ENCODE results near the gene FDXACB1.
"Not testable (repeated sequence)": the region's sequence is repeated elsewhere in the genome, so short reads cannot be mapped to it uniquely, and the experiment has no call there.

FDXACB1 gene

DNA sequence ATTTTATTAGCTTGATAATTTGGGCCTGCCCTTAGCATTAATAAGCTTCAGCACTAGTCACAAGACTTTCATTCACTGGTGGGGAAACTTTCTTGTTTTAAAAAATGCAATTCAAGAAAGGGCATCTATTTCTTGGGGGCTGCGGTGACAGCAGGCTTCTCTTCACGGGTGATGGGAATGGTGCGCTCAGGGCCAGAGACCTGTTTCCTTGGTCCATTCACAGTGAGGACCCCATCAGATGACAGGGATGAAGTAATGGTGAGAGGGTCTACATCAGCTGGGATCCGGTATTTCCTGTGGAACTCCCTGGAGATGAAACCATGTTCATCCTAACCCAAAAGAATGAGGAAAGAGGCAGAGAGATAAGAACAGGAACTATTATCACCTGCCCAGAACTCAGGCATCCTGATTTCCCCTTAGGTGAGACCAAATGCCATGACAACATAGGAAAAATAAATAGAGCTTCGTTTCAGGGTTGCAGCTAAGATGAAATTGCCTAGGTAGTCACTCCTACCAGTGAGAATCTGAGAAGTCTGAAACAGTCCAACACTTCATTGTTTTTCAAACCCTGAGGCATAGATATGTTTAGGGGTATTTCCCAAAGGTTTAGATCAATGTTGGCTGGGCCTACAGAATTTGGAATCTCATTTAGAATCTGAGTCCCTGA is 29.8 kb upstream of the FDXACB1 start:
- DNase-seq, result no peak

DNA sequence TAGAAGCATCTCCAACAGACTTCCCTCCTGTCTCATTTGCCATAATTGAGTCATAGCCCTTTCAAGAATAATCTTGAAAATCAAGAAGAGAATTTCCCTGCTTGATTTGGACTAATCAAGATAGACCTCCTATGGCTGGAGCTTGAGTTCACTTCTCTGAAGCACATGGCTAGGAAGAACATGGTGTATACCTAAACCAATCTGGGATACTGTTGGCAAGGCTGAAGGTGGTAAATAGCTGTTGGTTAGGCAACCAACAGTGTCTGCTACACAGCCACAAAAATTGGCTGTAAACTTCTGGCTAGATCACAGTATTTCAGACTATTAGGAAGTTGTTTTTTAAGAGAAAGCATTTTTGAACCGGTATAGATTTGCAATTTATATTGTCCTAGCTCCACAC is 27.7 kb upstream of the FDXACB1 start:
- DNase-seq, result no peak

DNA sequence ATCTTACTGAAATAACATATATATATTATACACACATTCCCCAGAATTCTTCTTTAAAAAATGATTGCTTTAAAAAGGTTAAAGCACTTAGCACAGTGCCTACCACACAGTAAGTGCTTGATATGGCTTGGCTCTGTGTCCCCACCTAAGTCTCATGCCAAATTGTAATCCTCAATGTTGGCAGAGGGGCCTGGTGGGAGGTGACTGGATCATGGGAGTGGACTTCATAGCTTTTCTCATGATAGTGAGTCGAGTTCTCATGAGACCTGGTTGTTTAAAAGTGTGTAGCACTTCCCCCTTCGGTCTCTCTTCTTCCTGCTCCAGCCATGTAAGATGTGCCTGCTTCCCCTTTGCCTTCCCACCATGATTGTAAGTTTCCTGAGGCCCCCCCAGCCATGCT is 26.4 kb upstream of the FDXACB1 start:
- DNase-seq, result no peak

DNA sequence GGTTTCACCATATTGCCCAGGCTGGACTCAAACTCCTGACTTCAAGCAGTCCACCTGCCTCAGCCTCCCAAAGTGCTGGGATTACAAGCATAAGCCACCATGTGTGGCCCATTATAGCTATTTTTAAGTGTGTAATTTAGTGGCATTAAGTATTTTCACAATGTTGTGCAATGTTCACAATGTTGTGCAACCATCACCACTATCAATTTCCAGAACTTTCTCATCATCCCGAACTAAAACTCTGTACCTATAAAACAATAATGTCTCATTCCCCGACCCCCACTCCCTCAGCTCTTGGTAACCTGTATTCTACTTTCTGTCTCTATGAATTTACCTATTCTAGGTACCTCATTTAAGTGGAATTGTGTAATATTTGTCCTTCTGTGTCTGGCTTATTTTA is 7.9 kb upstream of the FDXACB1 start:
- DNase-seq, result no peak

GRCh38 chr11:111886032-111886431 is 7.1 kb upstream of the FDXACB1 start:
- DNase-seq, result no peak

DNA sequence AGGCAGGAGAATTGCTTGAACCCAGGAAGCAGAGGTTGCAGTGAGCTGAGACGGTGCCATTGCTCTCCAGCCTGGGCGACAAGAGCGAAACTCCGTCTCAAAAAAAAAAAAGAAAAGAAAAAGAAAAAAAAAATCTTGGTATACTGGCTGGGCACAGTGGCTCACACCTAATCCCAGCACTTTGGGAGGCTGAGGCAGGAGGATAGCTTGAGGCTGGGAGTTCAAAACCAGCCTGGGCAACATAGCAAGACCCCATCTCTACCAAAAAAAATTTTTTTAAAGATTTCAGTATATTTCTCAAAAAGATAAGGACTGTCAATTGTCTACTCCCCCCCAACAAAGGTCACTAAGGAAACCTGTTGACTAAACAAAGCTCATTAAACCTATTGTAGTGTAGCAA is 6.1 kb upstream of the FDXACB1 start:
- not testable (repeated sequence) for DNase-seq

DNA sequence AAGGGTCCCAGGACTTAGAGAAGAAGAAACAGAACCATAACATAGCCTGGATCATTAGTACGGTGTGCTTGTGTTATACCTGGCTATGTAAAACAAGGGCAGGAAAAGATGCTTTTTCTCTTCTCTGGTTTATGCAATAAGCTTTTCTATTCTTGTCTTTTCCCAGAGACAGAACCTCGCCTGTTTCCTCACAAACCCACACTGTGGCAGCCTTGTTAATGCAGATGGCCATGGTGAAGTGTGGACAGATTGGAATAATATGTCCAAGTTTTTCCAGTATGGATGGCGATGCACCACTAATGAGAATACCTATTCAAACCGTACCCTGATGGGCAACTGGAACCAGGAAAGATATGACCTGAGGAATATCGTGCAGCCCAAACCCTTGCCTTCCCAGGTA is 3.2 kb upstream of the FDXACB1 start:
- no peak for DNase-seq

GRCh38 chr11:111879637-111879960 is 634 bp upstream of the FDXACB1 start:
- no peak for DNase-seq

DNA sequence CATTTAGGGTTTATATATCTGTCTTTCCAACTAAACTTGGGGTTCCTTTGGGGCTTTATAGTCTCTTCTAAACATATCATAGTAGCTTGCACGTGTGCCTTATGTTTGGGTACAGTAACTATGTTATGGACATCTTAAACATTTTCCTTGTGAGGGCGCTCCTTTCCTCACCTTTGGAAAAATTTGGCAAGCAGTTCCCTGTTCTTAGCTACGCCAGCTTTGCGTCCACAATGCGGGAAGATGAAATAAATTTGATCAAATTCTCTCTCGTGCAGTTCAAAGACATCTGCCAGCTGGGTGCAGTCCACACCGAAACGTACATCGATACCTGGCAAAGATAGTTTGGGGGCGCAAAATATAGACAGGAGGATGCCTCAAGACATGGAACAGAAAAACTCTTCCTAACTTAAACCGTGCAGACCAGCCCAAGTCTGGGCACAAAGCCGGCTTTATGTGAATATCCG is 548 bp downstream of the FDXACB1 start:
- peak in 1 of 2 donors; percentile 25 for DNase-seq

GRCh38 chr11:111871693-111872161 is 7.2 kb downstream of the FDXACB1 start:
- DNase-seq, result no peak

DNA sequence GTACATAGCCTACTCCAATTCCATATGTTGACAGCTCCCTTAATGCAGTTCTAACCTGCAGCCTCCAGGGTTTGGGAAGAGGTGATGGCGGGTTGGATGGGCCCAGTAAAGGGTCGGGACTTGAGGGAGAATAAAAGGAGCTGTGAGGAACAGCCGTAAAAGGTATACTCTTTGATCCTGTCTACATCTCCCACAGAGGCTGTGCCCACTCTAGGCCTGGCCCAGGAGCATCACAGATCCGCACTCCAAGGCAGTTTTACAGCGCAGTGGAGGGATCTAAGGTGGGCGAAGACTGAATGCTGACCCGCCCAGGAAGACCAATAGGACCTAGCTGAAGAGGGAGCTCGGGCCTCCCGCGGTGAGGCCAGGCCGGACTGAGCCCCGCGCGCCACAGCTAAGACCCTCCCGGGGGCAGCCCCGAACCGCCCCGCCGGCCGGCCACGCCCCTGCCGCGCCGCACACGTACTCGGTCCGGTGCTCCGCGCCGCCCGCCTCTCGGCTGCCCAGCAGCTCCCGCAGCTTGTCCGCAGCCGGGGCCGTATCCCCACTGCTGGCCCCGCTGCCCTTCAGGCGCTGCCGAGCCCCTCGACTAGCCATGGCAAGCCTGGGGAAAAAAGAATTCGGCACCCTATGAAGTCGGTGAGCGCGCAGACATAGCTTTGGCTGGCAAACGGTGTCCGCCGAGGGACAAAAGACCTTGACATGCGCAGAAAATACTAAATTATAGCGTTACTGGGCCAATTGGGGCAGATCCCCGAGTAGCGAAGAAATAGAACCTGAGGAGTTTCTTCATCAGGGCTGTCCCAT is 7.9 kb downstream of the FDXACB1 start, which contains the start of gene ALG9:
TSS of gene ALG9 (minus strand) at position 696 of the 807 bp plus-strand sequence. CDS start at position 597, 99 bp downstream.
- DNase-seq, result peak; percentile 68 to 74

- DNase-seq, result no peak
Measured at GRCh38 chr11:111870522-111870885, 8.5 kb downstream of the FDXACB1 start.

DNA sequence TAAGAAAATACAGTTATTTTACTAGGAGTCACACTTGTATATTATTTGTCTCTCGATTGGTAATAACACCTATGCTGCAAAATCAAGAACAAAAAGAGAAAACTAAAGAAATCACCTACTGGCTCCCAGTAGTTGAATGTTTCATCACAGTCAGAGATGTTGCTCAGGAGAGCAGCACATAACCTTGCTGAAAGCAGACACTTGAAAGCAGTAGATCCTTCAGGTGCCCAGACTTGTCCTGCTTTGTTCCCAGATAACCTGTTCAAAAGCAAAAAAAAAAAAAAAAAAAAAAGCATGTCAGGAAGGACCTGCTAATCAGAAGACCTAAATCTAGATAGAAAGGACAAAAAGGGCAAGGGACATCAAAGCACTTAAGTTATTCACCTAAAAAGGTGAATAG is 8.9 kb downstream of the FDXACB1 start:
- no peak for DNase-seq

- DNase-seq, result no peak
Measured at GRCh38 chr11:111860257-111860656, 18.7 kb downstream of the FDXACB1 start.

- no peak for DNase-seq
Measured at GRCh38 chr11:111855506-111855905, 23.5 kb downstream of the FDXACB1 start.

DNA sequence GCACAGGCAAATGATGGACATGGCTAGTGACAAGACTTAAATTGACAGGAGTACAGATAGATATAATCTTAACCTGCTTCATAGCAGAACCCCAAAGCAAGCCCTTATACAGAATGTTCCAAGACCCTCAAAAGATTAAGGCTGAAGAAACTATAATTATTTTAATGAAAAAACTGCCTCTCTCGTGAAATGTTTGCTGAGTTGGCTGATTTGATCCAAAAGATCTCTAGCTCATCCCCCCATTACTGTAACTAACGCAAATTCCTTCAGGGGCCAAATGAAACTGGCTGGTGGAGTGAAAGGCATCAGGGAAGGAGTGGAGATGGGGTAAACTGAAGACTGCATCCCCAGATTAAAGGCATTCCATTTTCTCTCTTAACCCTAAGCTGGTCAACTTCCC is 26.9 kb downstream of the FDXACB1 start:
- no peak for DNase-seq

DNA sequence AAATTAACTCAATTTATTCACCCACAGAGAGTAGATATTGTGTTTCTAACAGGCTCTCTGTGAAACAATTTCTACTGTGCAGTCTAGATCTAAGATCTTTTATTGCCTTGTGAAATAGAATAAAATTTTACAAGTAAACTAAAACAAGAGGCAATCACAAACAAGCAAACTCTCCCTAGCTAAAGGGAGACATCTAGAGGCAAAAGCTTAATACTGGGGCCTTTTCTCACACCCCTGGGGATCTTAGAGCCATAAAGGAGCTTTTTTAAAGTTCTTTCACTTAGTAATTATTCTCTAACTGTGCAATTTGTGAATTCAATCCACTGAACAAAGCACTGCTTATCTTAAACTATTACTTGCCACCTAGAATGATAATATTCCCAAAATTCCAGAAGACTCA is 27.3 kb downstream of the FDXACB1 start:
- peak in 1 of 2 donors; percentile 20 for DNase-seq

DNA sequence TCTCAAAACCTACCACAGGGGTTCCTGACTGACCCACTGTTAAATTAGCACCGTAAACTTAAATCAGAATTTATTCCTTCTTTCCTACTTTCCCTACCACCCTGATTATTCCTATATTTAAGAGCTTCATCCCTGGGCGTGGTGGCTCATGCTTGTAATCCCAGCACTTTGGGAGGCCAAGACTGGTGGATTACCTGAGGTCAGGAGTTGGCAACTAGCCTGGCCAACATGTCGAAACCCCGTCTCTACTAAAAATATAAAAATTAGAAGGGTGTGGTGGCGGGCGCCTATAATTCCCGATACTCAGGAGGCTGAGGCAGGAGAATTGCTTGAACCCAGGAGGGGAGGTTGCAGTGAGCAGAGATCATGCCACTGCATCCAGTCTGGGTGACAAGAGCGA is 27.9 kb downstream of the FDXACB1 start:
- no peak for DNase-seq

GRCh38 chr11:111849631-111850030 is 29.3 kb downstream of the FDXACB1 start:
- no peak for DNase-seq

GRCh38 chr11:111846636-111847035 is 32.3 kb downstream of the FDXACB1 start:
- no peak for DNase-seq

- no peak for DNase-seq
Measured at GRCh38 chr11:111846063-111846462, 32.9 kb downstream of the FDXACB1 start.

GRCh38 chr11:111845276-111846028 is 33.5 kb downstream of the FDXACB1 start:
- DNase-seq, result no peak

DNA sequence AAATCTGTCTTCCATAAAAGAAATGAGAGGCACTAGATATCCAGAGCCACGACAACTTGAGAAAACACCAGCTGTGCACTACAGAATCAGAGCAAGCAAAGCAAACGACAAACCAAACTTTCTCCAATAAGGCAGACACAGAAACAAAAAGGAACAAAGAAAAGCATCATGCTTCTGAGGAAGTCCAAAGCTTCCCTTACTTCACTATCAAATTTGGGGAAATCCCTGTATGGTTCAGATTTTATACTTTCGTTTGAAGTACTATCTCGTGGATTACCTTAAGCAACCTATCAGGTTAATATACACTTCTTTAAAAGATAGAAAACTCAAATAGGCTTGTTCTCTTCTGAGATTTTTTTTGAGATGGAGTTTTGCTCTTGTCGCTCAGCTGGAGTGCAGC is 35.3 kb downstream of the FDXACB1 start:
- DNase-seq, result no peak
